Measurements from ENCODE around the gene LRIF1.
"Not testable (repeated sequence)": the region's sequence is repeated elsewhere in the genome, so short reads cannot be mapped to it uniquely, and the experiment has no call there.

LRIF1 gene

DNA sequence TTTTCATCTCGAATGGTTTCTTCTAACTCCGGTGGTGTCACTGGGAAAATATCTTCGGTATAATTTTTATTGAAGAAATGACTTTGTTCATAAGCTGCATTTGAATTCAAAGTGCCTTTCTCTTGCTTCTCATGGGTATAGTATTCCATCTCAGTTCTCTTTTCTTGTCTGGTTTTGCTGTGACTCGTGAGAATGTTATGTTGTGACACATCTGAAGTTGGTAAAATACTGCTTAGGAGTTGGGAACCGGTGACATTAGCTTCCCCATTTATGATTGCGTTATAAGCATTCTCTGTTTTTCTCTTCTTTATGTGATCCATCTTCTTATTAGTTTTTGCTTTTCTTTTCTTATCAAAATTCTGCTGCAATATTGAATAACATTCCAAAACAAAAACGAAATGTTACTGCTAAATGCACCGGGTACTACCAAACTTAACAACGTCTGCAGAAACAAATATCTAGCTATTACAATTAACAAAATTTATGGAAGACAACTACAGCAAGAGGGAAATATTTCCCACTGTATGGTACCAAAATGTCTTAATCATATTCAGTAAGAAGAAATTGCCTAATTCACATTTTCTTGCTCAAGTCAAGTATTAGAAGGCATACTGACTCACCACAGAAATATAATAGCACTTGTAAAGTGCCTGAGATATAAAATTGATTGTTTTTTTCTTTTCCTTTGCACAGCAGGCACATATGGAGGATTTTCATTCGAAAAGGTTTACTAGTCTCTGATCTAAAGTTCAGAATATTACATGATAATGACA lies 15.5 kb downstream of the LRIF1 start:
- no peak for DNase-seq (ENCODE audit: low spot score)

GRCh38 chr1:110945626-110946025 lies 18.1 kb downstream of the LRIF1 start:
- DNase-seq (ENCODE audit: low spot score), result no peak

DNA sequence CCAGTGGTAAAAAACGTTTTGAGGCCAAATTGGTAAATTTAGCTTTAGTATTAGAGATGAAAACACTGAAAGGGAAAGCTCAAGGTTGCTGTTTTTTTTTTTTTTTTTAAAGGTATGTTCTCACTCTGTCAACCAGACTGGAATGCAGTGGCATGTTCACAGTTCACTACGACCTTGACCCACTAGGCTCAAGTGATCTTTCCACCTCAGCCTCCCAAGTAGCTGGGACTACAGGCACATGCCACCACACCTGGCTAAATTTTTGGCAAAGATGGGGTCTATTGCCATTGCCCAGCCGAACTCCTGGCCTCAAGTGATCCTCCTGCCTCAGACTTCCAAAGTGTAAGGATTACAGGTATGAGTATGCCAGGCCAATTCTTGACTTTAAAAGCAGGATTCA lies 18.9 kb downstream of the LRIF1 start:
- no peak for DNase-seq (ENCODE audit: low spot score)

DNA sequence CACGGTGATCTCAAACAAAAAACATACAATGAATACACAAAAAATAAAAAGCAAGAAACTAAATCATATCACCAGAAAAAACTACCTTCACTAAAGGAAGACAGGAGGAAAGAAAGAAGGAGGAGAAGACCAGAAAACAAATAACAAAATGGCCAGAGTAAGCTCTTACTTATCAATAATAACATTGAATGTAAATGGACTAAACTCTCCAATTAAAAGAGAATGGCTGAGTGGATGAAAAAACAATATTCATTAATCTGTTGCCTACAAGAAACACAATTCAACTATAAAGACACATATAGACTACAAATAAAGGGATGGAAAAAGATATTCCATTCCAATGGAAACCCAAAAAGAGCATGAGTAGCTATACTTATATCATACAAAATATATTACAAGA lies 27.2 kb downstream of the LRIF1 start:
- no peak for DNase-seq (ENCODE audit: low spot score)

- DNase-seq (ENCODE audit: low spot score), result not testable (repeated sequence)
Measured at GRCh38 chr1:110931097-110931496, 32.6 kb downstream of the LRIF1 start.

- DNase-seq (ENCODE audit: low spot score), result no peak
Measured at GRCh38 chr1:110928904-110929303, 34.8 kb downstream of the LRIF1 start.

- DNase-seq (ENCODE audit: low spot score), result no peak
Measured at GRCh38 chr1:110928191-110928590, 35.5 kb downstream of the LRIF1 start.

DNA sequence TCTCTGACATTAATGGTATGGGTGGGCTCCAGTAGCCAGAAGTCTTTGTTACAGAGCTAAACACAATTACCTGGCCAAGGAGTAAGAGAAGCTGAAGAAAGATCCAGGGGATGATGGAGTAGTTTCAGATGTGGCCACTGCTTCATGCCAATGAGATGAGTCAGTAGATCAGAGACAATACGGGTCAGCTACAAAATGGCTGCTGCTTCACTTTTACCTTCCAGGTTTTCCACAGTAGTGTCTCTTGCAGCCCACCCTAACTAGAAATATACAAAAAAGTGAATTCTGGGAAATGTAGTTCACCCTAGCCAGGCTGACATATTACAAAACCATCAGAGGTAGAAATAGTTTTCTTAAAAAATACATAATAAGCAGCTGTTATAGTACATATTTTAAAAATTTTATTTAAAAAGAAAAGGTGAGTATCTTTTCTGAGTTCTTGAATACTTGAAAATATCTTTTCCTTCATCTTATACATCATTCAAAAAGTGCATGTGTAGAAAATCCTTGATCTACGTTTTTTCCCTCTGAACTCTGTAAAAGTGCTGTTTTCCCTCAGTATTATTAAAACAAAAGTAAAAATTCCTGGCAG lies 36.1 kb downstream of the LRIF1 start:
- no peak for DNase-seq (ENCODE audit: low spot score)

- no peak for DNase-seq (ENCODE audit: low spot score)
Measured at GRCh38 chr1:110921953-110922352, 41.8 kb downstream of the LRIF1 start.

- DNase-seq (ENCODE audit: low spot score), result no peak
Measured at GRCh38 chr1:110918016-110918415, 45.7 kb downstream of the LRIF1 start.

DNA sequence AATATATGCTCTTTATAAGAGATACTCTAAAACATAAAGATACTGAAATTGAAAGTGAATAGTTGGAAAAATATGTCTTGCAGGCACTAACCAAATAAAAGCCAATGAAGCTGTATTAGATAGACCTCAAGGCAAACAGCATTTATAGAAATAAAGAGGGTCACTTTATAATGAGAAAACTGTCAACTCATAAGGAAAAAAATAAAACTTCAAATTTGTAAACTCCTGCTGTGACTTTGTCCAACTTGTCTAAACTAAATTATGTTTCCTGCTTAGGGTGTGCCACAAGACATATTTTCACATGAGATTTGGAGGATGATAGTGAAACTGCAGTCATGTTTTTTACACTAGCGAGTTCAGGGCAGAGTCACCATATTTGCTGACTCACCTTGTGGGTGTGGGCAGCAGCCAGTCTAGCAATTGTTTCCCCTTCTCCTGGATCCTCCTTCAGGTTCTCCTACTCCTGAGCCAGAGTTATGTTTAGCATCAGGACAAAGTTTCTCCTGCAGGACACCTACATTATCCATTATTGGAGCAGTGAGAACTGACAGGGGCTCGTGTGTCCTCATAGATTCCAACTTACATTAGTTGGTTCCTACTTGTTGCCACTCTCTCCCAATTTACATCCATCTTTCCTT lies 46.9 kb downstream of the LRIF1 start:
- peak; percentile 10 for DNase-seq (ENCODE audit: low spot score)

- DNase-seq (ENCODE audit: low spot score), result no peak
Measured at GRCh38 chr1:110916274-110916668, 47.5 kb downstream of the LRIF1 start.

DNA sequence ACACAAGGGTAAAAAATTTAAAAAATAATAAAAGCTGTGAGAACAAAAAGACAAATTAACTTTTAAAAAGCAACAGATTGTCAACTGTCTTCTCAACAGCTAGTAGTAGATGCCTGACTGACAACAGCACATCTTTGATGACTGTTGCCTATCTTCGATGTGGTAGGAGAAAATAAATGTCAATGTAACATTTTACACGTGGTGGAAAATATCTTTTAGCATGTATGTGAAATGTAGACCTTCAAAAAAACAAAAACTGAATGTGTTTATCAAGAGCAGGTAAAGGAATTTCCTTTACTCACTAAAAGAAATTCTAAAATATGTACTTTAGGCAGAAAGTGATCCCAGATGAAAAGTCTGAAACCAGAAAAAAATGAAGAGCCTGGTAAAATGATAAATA lies 47.9 kb downstream of the LRIF1 start:
- DNase-seq (ENCODE audit: low spot score), result no peak

GRCh38 chr1:110914676-110915075 lies 49.0 kb downstream of the LRIF1 start:
- DNase-seq (ENCODE audit: low spot score), result no peak

GRCh38 chr1:110912784-110913183 lies 50.9 kb downstream of the LRIF1 start:
- no peak for DNase-seq (ENCODE audit: low spot score)

GRCh38 chr1:110903853-110904500 lies 59.7 kb downstream of the LRIF1 start:
- DNase-seq (ENCODE audit: low spot score), result no peak

DNA sequence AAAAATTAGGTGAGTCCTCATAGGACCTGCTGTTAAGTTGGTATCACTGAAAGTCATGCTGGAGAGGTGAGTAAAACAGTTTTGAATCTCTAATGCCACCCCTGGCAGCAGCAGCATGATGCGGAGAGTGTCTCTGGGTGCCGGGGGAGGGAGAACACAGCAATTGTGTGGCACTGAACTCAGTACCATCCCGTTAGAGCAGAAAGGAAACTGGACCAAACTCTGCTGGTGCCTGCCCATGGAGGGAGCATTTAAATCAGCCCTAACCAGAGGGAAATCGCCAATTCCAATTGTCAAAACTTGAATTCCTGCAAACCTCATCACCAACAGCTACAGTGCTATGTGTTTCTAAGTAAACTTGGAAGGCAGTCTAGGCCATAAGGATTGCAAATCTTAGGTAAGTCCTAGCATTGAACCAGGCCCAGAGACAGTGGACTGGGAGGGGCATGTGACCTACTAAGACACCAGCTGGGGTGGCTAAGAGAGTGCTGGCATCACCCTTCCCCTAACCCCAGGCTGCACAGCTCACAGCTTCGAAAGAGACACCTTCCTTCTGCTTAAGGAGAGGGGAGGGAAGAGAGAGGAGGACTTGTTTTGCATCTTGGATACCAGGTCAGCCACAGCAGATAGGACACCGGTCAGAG lies 60.8 kb downstream of the LRIF1 start:
- no peak for DNase-seq (ENCODE audit: low spot score)

DNA sequence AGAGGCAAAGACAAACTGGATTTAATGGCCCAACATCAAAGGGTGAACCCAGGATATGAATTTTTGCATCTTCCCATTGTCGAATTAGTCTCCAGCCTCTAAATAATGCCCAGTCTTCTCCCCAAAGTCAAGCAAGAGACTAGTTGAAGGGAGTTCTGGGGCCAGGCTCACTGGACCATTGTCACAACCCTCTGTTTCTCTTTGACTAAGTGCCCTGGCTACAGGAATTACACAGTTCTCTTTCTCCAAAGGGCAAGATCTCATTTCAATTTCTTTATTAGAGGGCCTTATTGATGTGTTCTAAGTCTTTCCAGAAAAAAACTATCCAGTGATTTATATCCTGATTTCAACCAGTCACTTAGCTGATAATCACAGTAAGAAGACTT lies 64.3 kb downstream of the LRIF1 start:
- no peak for DNase-seq (ENCODE audit: low spot score)

- no peak for DNase-seq (ENCODE audit: low spot score)
Measured at GRCh38 chr1:110898734-110899457, 64.8 kb downstream of the LRIF1 start.

DNA sequence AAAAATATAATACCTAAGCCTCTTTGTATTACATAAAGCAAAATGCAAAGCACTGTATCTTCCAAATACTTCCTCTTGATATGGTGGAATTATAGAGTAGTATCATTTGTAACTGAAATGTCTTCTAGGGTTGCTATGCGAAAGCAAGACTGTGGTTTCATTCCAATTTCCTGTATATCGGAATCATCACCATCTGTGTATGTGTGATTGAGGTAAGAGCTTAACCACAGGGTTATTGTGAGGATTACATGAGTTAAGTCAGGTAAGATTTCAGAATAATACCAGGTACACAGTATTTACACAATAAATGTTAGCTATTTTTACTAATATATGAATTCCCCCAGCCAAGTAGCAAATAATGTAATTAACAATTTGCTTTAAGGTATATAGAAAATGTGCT lies 66.0 kb downstream of the LRIF1 start:
- DNase-seq (ENCODE audit: low spot score), result no peak

Measured in kidney capillary endothelial cell (primary cell).